BE2C (cell line): ENCODE results near the gene GPD2.
A peak's percentile ranks its signal among the peaks of the same experiment; 100 is the strongest.

Experiments used
- DNase-seq: peaks from one replicate; pipeline ENCODE4 v3.0.0-alpha.2; 2020
- H3K27me3 ChIP-seq: fragments of 250-450 bp; sonication (Bioruptor Pico); 2 replicates; pipeline ENCODE4 v1.5.1; 2020; ENCODE audit warnings: mild to moderate bottlenecking
- H3K36me3 ChIP-seq: fragments of 250-450 bp; sonication (Bioruptor Pico); 2 replicates; pipeline ENCODE4 v1.5.1; 2020; ENCODE audit warnings: mild to moderate bottlenecking
- H3K4me1 ChIP-seq: fragments of 250-450 bp; sonication (Bioruptor Pico); 2 replicates; pipeline ENCODE4 v1.5.1; 2020
- H3K4me3 ChIP-seq: 2 replicates; pipeline ENCODE4 v1.5.1; 2011; ENCODE audit warnings: low read depth, low read length
- H3K9me3 ChIP-seq: fragments of 250-450 bp; sonication (Bioruptor Pico); 2 replicates; pipeline ENCODE4 v1.5.1; 2020
- TF ChIP-seq, protein P1 (sequence below): IDR thresholded peaks from 2 replicates; pipeline ENCODE4 v1.5.1; 2012; ENCODE audit warnings: mild to moderate bottlenecking, low read depth, low read length

The GPD2 gene

DNA sequence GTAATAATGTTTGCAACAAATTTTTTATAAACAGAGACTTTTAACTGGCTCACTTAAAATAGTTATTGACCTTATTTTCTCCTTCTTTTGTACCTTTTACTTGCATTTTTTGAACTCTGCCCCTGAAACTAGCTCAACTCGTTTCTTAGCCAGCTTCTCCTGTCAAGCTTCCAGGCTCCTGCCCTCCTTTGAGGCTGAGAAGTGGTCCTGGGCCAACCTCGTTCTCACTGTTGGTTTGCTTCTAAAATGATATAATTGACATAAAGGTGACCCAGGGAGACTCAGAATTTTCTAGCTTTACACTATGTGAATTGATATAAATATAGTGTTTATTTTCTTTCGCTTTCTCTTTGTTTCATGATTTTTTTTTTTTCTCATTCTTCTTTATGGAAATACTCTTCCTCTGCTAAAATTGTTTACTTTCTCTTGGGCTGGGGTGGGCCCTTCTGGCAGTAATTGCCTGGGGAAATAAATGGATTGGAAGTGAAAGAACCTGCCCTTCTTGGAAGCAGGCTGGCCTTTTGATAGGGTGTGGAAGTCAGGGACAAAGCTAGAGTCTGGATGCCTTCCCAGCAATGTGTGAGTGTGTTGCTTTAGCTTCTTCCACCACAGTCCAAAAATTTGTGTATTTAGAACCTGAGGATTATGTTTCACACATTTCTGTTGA lies 30.7 kb downstream of the GPD2 start:
- no peak for DNase-seq
- Histone ChIP-seq H3K4me3 (no peak overlapping the region), H3K4me1 (peaks cover 5% of the 10 kb centered on the region; the same call in 1 of the 2 replicates), H3K27me3 (no peaks in the 10 kb centered on the region), H3K9me3 (no peaks in the 10 kb centered on the region), H3K36me3 (no peaks in the 10 kb centered on the region)
- TF ChIP-seq, protein P1, sequence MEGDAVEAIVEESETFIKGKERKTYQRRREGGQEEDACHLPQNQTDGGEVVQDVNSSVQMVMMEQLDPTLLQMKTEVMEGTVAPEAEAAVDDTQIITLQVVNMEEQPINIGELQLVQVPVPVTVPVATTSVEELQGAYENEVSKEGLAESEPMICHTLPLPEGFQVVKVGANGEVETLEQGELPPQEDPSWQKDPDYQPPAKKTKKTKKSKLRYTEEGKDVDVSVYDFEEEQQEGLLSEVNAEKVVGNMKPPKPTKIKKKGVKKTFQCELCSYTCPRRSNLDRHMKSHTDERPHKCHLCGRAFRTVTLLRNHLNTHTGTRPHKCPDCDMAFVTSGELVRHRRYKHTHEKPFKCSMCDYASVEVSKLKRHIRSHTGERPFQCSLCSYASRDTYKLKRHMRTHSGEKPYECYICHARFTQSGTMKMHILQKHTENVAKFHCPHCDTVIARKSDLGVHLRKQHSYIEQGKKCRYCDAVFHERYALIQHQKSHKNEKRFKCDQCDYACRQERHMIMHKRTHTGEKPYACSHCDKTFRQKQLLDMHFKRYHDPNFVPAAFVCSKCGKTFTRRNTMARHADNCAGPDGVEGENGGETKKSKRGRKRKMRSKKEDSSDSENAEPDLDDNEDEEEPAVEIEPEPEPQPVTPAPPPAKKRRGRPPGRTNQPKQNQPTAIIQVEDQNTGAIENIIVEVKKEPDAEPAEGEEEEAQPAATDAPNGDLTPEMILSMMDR, result no peak

DNA sequence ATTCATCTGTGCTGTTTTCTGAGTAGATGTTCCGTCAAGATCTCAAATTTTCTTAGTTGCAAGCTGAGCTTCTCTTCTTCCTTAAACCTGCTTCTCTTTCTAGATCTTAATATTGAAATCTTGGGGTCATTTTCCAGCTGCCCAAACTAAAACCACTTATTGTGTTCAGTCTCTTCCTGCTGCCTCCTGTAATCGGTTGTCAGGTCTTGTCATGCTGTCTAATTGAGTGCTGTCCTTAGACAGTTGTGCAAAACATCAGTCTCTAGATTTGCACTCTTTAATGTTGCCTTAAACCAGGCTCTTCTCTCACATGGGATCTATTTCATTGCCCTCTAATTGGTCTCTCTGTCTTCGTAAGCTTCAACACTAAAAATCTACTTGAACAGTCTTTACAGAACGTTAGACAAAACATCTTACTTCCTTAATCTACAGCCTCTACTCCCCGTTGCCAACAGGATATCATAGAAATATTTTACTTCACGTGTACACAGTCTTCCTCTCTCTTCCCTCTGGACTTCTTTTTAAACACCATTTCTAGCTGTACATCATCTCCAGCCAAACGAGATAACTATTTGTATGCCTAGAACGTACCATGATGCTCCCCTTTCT lies 34.9 kb downstream of the GPD2 start:
- DNase-seq, result no peak
- H3K4me1 ChIP-seq, result peaks cover 5% of the 10 kb centered on the region; the same call in 1 of the 2 replicates
- no peak overlapping the region for H3K4me3 ChIP-seq
- no peaks in the 10 kb centered on the region for H3K27me3 ChIP-seq
- TF ChIP-seq, protein P1, result no peak
- no peaks in the 10 kb centered on the region for H3K9me3 ChIP-seq
- no peaks in the 10 kb centered on the region for H3K36me3 ChIP-seq

DNA sequence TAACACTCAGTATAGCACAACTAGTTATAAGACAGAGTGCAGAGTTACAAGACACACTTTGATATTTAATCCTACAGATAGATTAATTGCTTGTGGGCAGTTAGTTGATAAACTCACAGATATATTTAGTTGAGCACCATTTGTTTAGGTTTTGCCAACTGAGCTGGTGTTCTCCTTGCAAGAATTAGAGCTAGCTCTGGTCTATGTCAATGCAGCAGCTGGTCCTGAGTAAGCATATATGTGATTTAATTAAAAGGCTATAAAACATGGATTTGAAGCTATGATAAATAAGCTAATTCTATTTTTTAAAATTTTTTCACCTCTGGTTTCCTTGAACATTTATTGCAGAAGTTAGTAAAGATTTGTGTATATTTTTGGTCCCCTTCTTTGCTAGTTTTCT lies 35.6 kb downstream of the GPD2 start:
- no peaks in the 10 kb centered on the region for H3K9me3 ChIP-seq
- peak; percentile 20 for DNase-seq
- H3K27me3 ChIP-seq, result no peaks in the 10 kb centered on the region

DNA sequence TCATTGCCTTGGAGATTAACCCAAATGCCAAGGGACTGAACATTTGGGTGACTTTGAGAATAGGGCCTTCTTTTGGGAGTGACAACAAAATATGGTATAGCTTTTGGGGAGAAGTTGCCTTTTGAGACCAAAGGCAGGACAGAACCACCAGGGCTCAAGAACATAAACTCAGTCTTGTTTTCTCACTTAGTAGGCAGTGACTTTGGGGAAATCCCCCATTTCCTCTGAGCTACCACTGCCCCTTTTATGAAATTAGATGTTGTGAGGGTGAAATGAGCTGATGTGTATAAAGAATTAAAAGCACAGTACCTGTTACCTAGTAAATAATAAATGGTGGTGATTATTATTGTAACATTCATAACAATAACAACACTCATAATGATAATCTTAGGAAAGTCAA lies 36.5 kb downstream of the GPD2 start:
- Histone ChIP-seq H3K9me3 (no peaks in the 10 kb centered on the region), H3K4me1 (peaks cover 5% of the 10 kb centered on the region; the same call in 1 of the 2 replicates), H3K27me3 (no peaks in the 10 kb centered on the region), H3K36me3 (no peaks in the 10 kb centered on the region), H3K4me3 (no peak overlapping the region)
- DNase-seq, result no peak
- TF ChIP-seq, protein P1, result no peak

More for the DNA sequence above, 35.6 kb downstream of the GPD2 start:
- Histone ChIP-seq H3K4me1 (peaks cover 5% of the 10 kb centered on the region; the same call in 1 of the 2 replicates), H3K36me3 (no peaks in the 10 kb centered on the region), H3K4me3 (no peak overlapping the region)
- TF ChIP-seq, protein P1, result no peak

DNA sequence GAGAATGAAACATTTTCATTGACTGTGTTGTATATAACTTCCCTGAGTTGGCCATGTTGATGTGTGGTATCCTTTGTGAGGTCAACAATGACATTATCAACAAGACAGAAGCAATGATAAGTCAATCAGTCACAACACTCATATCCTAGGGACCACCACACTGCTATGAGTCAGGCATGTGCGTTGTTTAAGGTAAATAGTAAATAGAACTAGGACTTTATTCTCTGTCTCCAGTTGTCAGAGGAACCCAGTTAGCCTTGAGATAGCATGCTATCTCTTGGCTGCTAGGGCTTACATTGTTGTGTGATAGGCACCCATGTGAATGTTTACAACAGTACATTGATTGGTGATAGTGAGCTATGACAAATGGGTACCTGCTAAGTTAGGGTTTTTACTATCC lies 37.3 kb downstream of the GPD2 start:
- TF ChIP-seq, protein P1, result no peak
- no peak for DNase-seq
- Histone ChIP-seq H3K4me3 (no peak overlapping the region), H3K27me3 (no peaks in the 10 kb centered on the region), H3K9me3 (no peaks in the 10 kb centered on the region), H3K36me3 (no peaks in the 10 kb centered on the region), H3K4me1 (peaks cover 5% of the 10 kb centered on the region; the same call in 1 of the 2 replicates)

DNA sequence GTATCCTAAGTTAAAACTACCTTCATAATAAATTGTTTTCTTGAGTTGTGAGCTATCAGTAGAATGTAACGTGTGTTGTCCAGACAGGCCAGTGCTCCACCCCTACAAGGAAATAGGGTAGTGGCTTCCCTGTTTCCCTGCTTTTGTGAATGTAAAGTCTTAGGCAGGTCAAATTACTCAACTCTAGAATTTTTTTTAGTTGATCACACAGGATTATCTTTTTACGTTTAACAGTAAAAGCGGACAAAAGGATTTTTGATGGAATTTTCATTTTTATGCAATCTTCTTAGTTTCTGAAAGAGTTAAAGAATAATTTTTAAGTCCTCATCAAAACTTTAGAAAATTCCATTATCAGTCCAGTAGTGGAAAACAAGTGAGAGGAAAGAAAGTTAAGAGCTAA lies 38.2 kb downstream of the GPD2 start:
- Histone ChIP-seq H3K9me3 (no peaks in the 10 kb centered on the region), H3K27me3 (no peaks in the 10 kb centered on the region), H3K4me1 (peaks cover 5% of the 10 kb centered on the region; the same call in 1 of the 2 replicates), H3K4me3 (no peak overlapping the region), H3K36me3 (no peaks in the 10 kb centered on the region)
- TF ChIP-seq, protein P1, result no peak
- no peak for DNase-seq
